GM12891 (cell line): Measurements from ENCODE around the gene NUTM2A.
"Not testable (repeated sequence)": the region's sequence is repeated elsewhere in the genome, so short reads cannot be mapped to it uniquely, and the experiment has no call there.

Experiments
- POLR2A ChIP-seq: IDR thresholded peaks from 2 replicates; pipeline ENCODE4 v1.6.1; 2011; ENCODE audit warnings: low read depth, low read length, control low read depth
- POLR2AphosphoS5 ChIP-seq: IDR thresholded peaks from 2 replicates; pipeline ENCODE4 v1.6.1; 2011; ENCODE audit warnings: low read depth, low read length, control low read depth
- TAF1 ChIP-seq: IDR thresholded peaks from 2 replicates; pipeline ENCODE4 v1.6.1; 2011; ENCODE audit warnings: low read depth, low read length, control low read depth

DNA sequence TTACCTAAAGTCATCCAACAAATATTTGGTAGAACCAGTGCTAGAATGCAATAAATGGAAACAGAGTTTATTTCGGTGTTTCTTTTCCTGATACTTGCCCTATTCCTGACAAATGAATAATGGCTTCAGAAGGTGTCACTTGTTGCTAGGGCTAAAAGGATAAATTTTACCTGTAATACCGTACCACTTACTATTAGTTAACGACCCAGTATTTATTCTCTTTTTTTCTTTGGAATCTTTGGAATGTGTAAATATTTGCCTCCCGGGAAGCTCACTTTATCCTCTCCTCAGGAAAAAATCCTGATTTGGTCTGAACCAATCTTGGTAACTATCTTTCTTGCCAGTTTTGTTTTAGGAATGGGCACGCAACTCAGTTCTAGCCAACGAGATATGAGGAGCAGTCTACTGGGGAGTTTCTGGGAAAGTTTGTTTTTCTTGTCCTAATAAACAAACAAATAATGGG, 14.1 kb downstream of the NUTM2A start:
- TF ChIP-seq POLR2AphosphoS5, POLR2A, TAF1: not testable (repeated sequence)
